Panc1 (cell line): ENCODE data around the gene CDCA8. TPM values are rescaled to one million over a fixed set of nuclear protein-coding genes. Genes with fewer than 3 reads are reported as not detected.

ENCODE experiments used
- ATAC-seq: fragments of 200-7000 bp; cut with Tn5 transposase; 2 replicates; pipeline ENCODE4 v1.9.1; 2020; ENCODE audit warnings: mild to moderate bottlenecking, moderate library complexity
- BruUV-seq: library from RNA; stranded (reverse); fragments of 400-500 nt; replicated peaks from 2 replicates; lab custom pipeline; 2021; lab: Mats Ljungman, UMichigan
- CTCF ChIA-PET: fragments of 300-600 bp; sonication (Branson Sonifier 250); formaldehyde crosslinking; loops from one replicate; lab custom pipeline; 2022; ENCODE audit warnings: antibody characterized with exemption; lab: Charles Lee
- POLR2A ChIA-PET: fragments of 300-600 bp; sonication (Branson Sonifier 250); formaldehyde crosslinking; loops from one replicate; lab custom pipeline; 2022; ENCODE audit warnings: antibody characterized with exemption; lab: Charles Lee
- DNase-seq: peaks from one replicate; pipeline ENCODE4 v3.0.0-alpha.2; 2010; ENCODE audit warnings: low read depth, low spot score
- H3K27ac ChIP-seq: 2 replicates; pipeline ENCODE4 v1.5.1; 2011; ENCODE audit warnings: mild to moderate bottlenecking, low read length, inconsistent platforms
- H3K27me3 ChIP-seq: fragments of 200-500 bp; sonication (Bioruptor generic); 2 replicates; pipeline ENCODE4 v1.6.0; 2014; ENCODE audit warnings: low read length, inconsistent platforms; ENCODE audit not compliant: control insufficient read depth, insufficient read depth
- H3K36me3 ChIP-seq: fragments of 200-500 bp; sonication (Bioruptor generic); 2 replicates; pipeline ENCODE4 v1.5.1; 2014; ENCODE audit warnings: inconsistent platforms, mild to moderate bottlenecking, low read length, moderate library complexity; ENCODE audit not compliant: control insufficient read depth, insufficient read depth
- H3K4me1 ChIP-seq: 2 replicates; pipeline ENCODE4 v1.5.1; 2011; ENCODE audit warnings: inconsistent platforms, mild to moderate bottlenecking, low read length, moderate library complexity; ENCODE audit not compliant: control insufficient read depth, insufficient read depth
- H3K4me3 ChIP-seq, 2 experiments: 2 replicates each; pipeline ENCODE4 v1.5.1; 2011 to 2012; ENCODE audit warnings: low read depth in 2 of 2, low read length in 2 of 2, mild to moderate bottlenecking in 2 of 2, inconsistent platforms in 1 of 2, moderate library complexity in 1 of 2
- H3K9me3 ChIP-seq: fragments of 200-500 bp; sonication (Bioruptor generic); 2 replicates; pipeline ENCODE4 v1.5.1; 2014; ENCODE audit warnings: low read depth, mild to moderate bottlenecking, inconsistent platforms, low read length, moderate library complexity; ENCODE audit not compliant: control insufficient read depth, insufficient read depth
- CTCF ChIP-seq: fragments of 450-650 bp; IDR thresholded peaks from 2 replicates; pipeline ENCODE4 v1.5.1; 2017; ENCODE audit warnings: mild to moderate bottlenecking
- POLR2AphosphoS5 ChIP-seq: IDR thresholded peaks from 2 replicates; pipeline ENCODE4 v1.6.1; 2012; ENCODE audit warnings: mild to moderate bottlenecking, low read depth, low read length, moderate library complexity
- SIN3A ChIP-seq: IDR thresholded peaks from 2 replicates; pipeline ENCODE4 v1.6.1; 2012; ENCODE audit warnings: low read depth, mild to moderate bottlenecking, low read length, moderate library complexity, borderline replicate concordance; ENCODE audit not compliant: insufficient read depth
- TCF7L2 ChIP-seq: IDR thresholded peaks from 2 replicates; pipeline ENCODE4 v1.6.1; 2011; ENCODE audit warnings: mild to moderate bottlenecking, low read depth, low read length, inconsistent platforms
- in situ Hi-C: cut with HindIII; loops from 2 replicates; pipeline ENCODE4 v1.10.0; 2016; ENCODE audit warnings: low sequenced_read_pairs, low pct_unique_long_range_greater_than_20kb
- intact Hi-C: fragments of 100-400 bp; cut with micrococcal nuclease; formaldehyde crosslinking; loops from one replicate; pipeline ENCODE4 v1.10.0; 2022; ENCODE audit not compliant: unreplicated experiment
- total RNA-seq: library from RNA; stranded (reverse); gene quantifications from one replicate; pipeline ENCODE4 v1.2.1, GENCODE V29; 2021; ENCODE audit not compliant: unreplicated experiment
- TF ChIP-seq, protein P1 (sequence below), 2 experiments: IDR thresholded peaks; 2 replicates each; pipeline ENCODE4 v1.6.1; 2011 to 2012; ENCODE audit warnings: low read depth in 2 of 2, control low read depth in 1 of 2, low read length in 1 of 2, mild to moderate bottlenecking in 1 of 2, moderate library complexity in 1 of 2; ENCODE audit not compliant: insufficient read depth in 1 of 2

The CDCA8 gene
- total RNA-seq, 1 experiment from 2014 or later, result 56.5 TPM

GRCh38 chr1:37716321-37716720 lies 24.0 kb downstream of the CDCA8 start:
- intact Hi-C loops, result no loop called here
- in situ Hi-C loops, result no loop called here
- CTCF ChIA-PET, result no interaction called here

GRCh38 chr1:37717631-37718030 lies 25.3 kb downstream of the CDCA8 start:
- in situ Hi-C loops (no loop called here), intact Hi-C loops (no loop called here)
- Histone ChIP-seq H3K4me3 (no peak overlapping the region), H3K36me3 (no peaks in the 10 kb centered on the region), H3K9me3 (no peaks in the 10 kb centered on the region), H3K27ac (no peak overlapping the region), H3K4me1 (no peaks in the 10 kb centered on the region), H3K27me3 (no peaks in the 10 kb centered on the region)
- ATAC-seq (no peak), DNase-seq (no peak)
- no TSS peak for BruUV-seq
- no peak for TF ChIP-seq SIN3A
- TF ChIP-seq, protein P1, sequence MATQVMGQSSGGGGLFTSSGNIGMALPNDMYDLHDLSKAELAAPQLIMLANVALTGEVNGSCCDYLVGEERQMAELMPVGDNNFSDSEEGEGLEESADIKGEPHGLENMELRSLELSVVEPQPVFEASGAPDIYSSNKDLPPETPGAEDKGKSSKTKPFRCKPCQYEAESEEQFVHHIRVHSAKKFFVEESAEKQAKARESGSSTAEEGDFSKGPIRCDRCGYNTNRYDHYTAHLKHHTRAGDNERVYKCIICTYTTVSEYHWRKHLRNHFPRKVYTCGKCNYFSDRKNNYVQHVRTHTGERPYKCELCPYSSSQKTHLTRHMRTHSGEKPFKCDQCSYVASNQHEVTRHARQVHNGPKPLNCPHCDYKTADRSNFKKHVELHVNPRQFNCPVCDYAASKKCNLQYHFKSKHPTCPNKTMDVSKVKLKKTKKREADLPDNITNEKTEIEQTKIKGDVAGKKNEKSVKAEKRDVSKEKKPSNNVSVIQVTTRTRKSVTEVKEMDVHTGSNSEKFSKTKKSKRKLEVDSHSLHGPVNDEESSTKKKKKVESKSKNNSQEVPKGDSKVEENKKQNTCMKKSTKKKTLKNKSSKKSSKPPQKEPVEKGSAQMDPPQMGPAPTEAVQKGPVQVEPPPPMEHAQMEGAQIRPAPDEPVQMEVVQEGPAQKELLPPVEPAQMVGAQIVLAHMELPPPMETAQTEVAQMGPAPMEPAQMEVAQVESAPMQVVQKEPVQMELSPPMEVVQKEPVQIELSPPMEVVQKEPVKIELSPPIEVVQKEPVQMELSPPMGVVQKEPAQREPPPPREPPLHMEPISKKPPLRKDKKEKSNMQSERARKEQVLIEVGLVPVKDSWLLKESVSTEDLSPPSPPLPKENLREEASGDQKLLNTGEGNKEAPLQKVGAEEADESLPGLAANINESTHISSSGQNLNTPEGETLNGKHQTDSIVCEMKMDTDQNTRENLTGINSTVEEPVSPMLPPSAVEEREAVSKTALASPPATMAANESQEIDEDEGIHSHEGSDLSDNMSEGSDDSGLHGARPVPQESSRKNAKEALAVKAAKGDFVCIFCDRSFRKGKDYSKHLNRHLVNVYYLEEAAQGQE (IDR thresholded peaks at IDR 0.05; ENCODE audit: insufficient read depth in 1 of 2, low read depth in 2 of 2, low read length in 1 of 2), result no peak
- no peak for TF ChIP-seq CTCF
- TF ChIP-seq TCF7L2, result no peak
- no peak for TF ChIP-seq POLR2AphosphoS5
- ChIA-PET CTCF (interaction anchor here (0.6 kb wide), 1 partner anchor 48 kb away, joined by 3 read pairs; no protein-coding TSS in a partner anchor), POLR2A (no interaction called here)

More at GRCh38 chr1:37716321-37716720, 24.0 kb downstream of the CDCA8 start:
- Histone ChIP-seq H3K36me3 (no peaks in the 10 kb centered on the region), H3K27me3 (no peaks in the 10 kb centered on the region), H3K9me3 (no peaks in the 10 kb centered on the region), H3K4me1 (no peaks in the 10 kb centered on the region), H3K4me3 (no peak overlapping the region), H3K27ac (no peak overlapping the region)
- no peak for TF ChIP-seq SIN3A
- no peak for TF ChIP-seq POLR2AphosphoS5
- TF ChIP-seq TCF7L2, result no peak
- TF ChIP-seq, protein P1 (IDR thresholded peaks at IDR 0.05; ENCODE audit: insufficient read depth in 1 of 2, low read depth in 2 of 2, low read length in 1 of 2), result no peak
- no peak for TF ChIP-seq CTCF
- DNase-seq, result no peak
- ATAC-seq, result no peak
- POLR2A ChIA-PET, result interaction anchor here (0.6 kb wide), 1 partner anchor 166 kb away, joined by 3 read pairs; no protein-coding TSS in a partner anchor
- no TSS peak for BruUV-seq
